Activated CD8-positive, alpha-beta T cell treated with anti-CD3 and anti-CD28 coated beads for 36 hours (primary cell): ENCODE measurements around the gene TNFSF18. TPM values are rescaled to one million over a fixed set of nuclear protein-coding genes. Genes with fewer than 3 reads are reported as not detected.

ENCODE experiments used
- ATAC-seq: fragments of 200-7000 bp; cut with Tn5 transposase; one replicate; pipeline ENCODE4 v1.10.0; 2021; ENCODE audit warnings: mild to moderate bottlenecking, moderate library complexity
- CTCF ChIA-PET: fragments of 350-600 bp; sonication (Branson Sonifier 250); formaldehyde crosslinking; loops from one replicate; lab custom pipeline; 2021; ENCODE audit warnings: antibody characterized with exemption; lab: Charles Lee
- POLR2A ChIA-PET: fragments of 350-600 bp; sonication (Branson Sonifier 250); formaldehyde crosslinking; loops from one replicate; lab custom pipeline; 2021; ENCODE audit warnings: antibody characterized with exemption; lab: Charles Lee
- DNase-seq: peaks from one replicate; pipeline ENCODE4 v3.0.0-alpha.2; 2020
- H3K27ac Mint-ChIP-seq: one replicate; pipeline ENCODE4 v1.8.0; 2021; ENCODE audit warnings: mild to moderate bottlenecking, mixed read lengths
- H3K27me3 Mint-ChIP-seq: one replicate; pipeline ENCODE4 v1.8.0; 2021; ENCODE audit warnings: mixed read lengths
- H3K36me3 Mint-ChIP-seq: one replicate; pipeline ENCODE4 v1.8.0; 2021; ENCODE audit warnings: low read depth, mixed read lengths
- H3K4me1 Mint-ChIP-seq: one replicate; pipeline ENCODE4 v1.8.0; 2021; ENCODE audit warnings: low read depth, mixed read lengths
- H3K4me3 Mint-ChIP-seq: one replicate; pipeline ENCODE4 v1.8.0; 2021; ENCODE audit warnings: mild to moderate bottlenecking, moderate library complexity, mixed read lengths
- H3K9me3 Mint-ChIP-seq: one replicate; pipeline ENCODE4 v1.8.0; 2021; ENCODE audit warnings: mixed read lengths
- CTCF ChIP-seq: fragments of 200-600 bp; IDR thresholded peaks from one replicate; pipeline ENCODE4 v1.8.0; 2022; ENCODE audit warnings: antibody characterized with exemption, mild to moderate bottlenecking
- intact Hi-C: fragments of 100-400 bp; cut with micrococcal nuclease; formaldehyde crosslinking; loops from one replicate; pipeline ENCODE4 v1.10.0; 2022
- total RNA-seq, 2 experiments: library from RNA; stranded (reverse); gene quantifications; one replicate each; pipeline ENCODE4 v1.2.3, GENCODE V29; 2021

Gene TNFSF18
- total RNA-seq, 2 experiments from 2014 or later: not detected

GRCh38 chr1:172999349-172999748 is 51.4 kb downstream of the TNFSF18 start:
- DNase-seq (no peak), ATAC-seq (no peak)
- Mint-ChIP-seq H3K4me3 (no peak overlapping the region), H3K36me3 (peaks cover 2% of the 10 kb centered on the region), H3K27ac (no peak overlapping the region), H3K9me3 (peaks cover 10% of the 10 kb centered on the region), H3K4me1 (no peaks in the 10 kb centered on the region), H3K27me3 (no peaks in the 10 kb centered on the region)
- ChIA-PET CTCF (no interaction called here), POLR2A (no interaction called here)
- intact Hi-C loops: no loop called here
- TF ChIP-seq CTCF: no peak

GRCh38 chr1:172997941-172998361 is 52.8 kb downstream of the TNFSF18 start:
- no peak for ATAC-seq
- CTCF ChIA-PET: no interaction called here
- Mint-ChIP-seq H3K36me3 (peaks cover 2% of the 10 kb centered on the region), H3K27me3 (no peaks in the 10 kb centered on the region), H3K27ac (no peak overlapping the region), H3K9me3 (peaks cover 10% of the 10 kb centered on the region), H3K4me1 (no peaks in the 10 kb centered on the region), H3K4me3 (no peak overlapping the region)
- POLR2A ChIA-PET: no interaction called here
- TF ChIP-seq CTCF: no peak
- DNase-seq: no peak
- intact Hi-C loops: no loop called here

GRCh38 chr1:172993640-172994039 is 57.1 kb downstream of the TNFSF18 start:
- Mint-ChIP-seq H3K4me3 (no peak overlapping the region), H3K27me3 (no peaks in the 10 kb centered on the region), H3K36me3 (no peaks in the 10 kb centered on the region), H3K4me1 (no peaks in the 10 kb centered on the region), H3K9me3 (peaks cover 4% of the 10 kb centered on the region), H3K27ac (no peak overlapping the region)
- ATAC-seq (no peak), DNase-seq (no peak)
- CTCF ChIA-PET: no interaction called here
- intact Hi-C loops: no loop called here
- no peak for TF ChIP-seq CTCF
- POLR2A ChIA-PET: no interaction called here

GRCh38 chr1:172991674-172992400 is 58.9 kb downstream of the TNFSF18 start:
- DNase-seq: no peak
- intact Hi-C loops: no loop called here
- TF ChIP-seq CTCF: no peak
- no peak overlapping the region for H3K27ac Mint-ChIP-seq
- POLR2A ChIA-PET: no interaction called here
- H3K4me1 Mint-ChIP-seq: no peaks in the 10 kb centered on the region
- peaks cover 1% of the 10 kb centered on the region for H3K9me3 Mint-ChIP-seq
- CTCF ChIA-PET: interaction anchor here (0.8 to 1.8 kb wide), 3 partner anchors 17 to 247 kb away, joined by 3 to 4 read pairs (median 3); no protein-coding TSS in a partner anchor
- no peaks in the 10 kb centered on the region for H3K36me3 Mint-ChIP-seq
- no peak overlapping the region for H3K4me3 Mint-ChIP-seq
- no peaks in the 10 kb centered on the region for H3K27me3 Mint-ChIP-seq
- no peak for ATAC-seq

GRCh38 chr1:172990598-172991215 is 60.0 kb downstream of the TNFSF18 start:
- DNase-seq (no peak), ATAC-seq (no peak)
- CTCF ChIA-PET: interaction anchor here (1.0 to 1.8 kb wide), 2 partner anchors 18 to 246 kb away, joined by 3 to 4 read pairs; no protein-coding TSS in a partner anchor
- H3K27ac Mint-ChIP-seq: no peak overlapping the region
- intact Hi-C loops: no loop called here
- H3K4me1 Mint-ChIP-seq: no peaks in the 10 kb centered on the region
- H3K9me3 Mint-ChIP-seq: no peaks in the 10 kb centered on the region
- H3K36me3 Mint-ChIP-seq: no peaks in the 10 kb centered on the region
- TF ChIP-seq CTCF: no peak
- POLR2A ChIA-PET: interaction anchor here (0.6 kb wide), 1 partner anchor 53 kb away, joined by 3 read pairs; no protein-coding TSS in a partner anchor
- H3K27me3 Mint-ChIP-seq: no peaks in the 10 kb centered on the region
- no peak overlapping the region for H3K4me3 Mint-ChIP-seq
